Coronary artery (tissue), 2 donors: ENCODE data around the gene OR51B2.
"Not testable (repeated sequence)": the region's sequence is repeated elsewhere in the genome, so short reads cannot be mapped to it uniquely, and the experiment has no call there.

Experiments used
- DNase-seq: peaks from one replicate; pipeline ENCODE4 v3.0.0-alpha.2; 2017; ENCODE audit warnings: low spot score
- H3K27ac ChIP-seq, 2 donors: fragments of 200-600 bp; sonication (generic); one replicate each; pipeline ENCODE4 v1.5.1; 2016 to 2019
- H3K4me3 ChIP-seq: fragments of 200-600 bp; sonication (generic); 2 replicates; pipeline ENCODE4 v1.5.1; 2016; ENCODE audit warnings: mild to moderate bottlenecking, moderate library complexity
- CTCF ChIP-seq: fragments of 200-600 bp; sonication (generic); IDR thresholded peaks from one replicate; pipeline ENCODE4 v1.5.1; 2019; ENCODE audit warnings: antibody characterized with exemption

Gene OR51B2

GRCh38 chr11:5307256-5308019 is 16.7 kb downstream of the OR51B2 start:
- H3K27ac ChIP-seq: no peak overlapping the region
- H3K4me3 ChIP-seq: no peak overlapping the region
- no peak for DNase-seq
- no peak for TF ChIP-seq CTCF

GRCh38 chr11:5304046-5304445 is 20.1 kb downstream of the OR51B2 start:
- H3K4me3 ChIP-seq: no peak overlapping the region
- TF ChIP-seq CTCF: no peak
- DNase-seq: no peak
- no peak overlapping the region for H3K27ac ChIP-seq

- TF ChIP-seq CTCF: no peak
- Histone ChIP-seq H3K4me3 (no peak overlapping the region), H3K27ac (no peak overlapping the region)
- no peak for DNase-seq
Measured at GRCh38 chr11:5303626-5304025, 20.5 kb downstream of the OR51B2 start.

- TF ChIP-seq CTCF: no peak
- no peak for DNase-seq
- Histone ChIP-seq H3K27ac (no peak within 1 kb of the TSS), H3K4me3 (no peak within 1 kb of the TSS)
Measured at GRCh38 chr11:5301846-5302245, 22.3 kb downstream of the OR51B2 start, which contains the start of gene OR51B4. Gene OR51B4 (minus strand): TSS chr11:5301946. CDS start chr11:5301946, 0 bp downstream.

- Histone ChIP-seq H3K4me3 (no peak overlapping the region), H3K27ac (no peak overlapping the region)
- DNase-seq: no peak
- TF ChIP-seq CTCF: no peak
Measured at GRCh38 chr11:5300251-5300650, 23.8 kb downstream of the OR51B2 start.

- H3K4me3 ChIP-seq: no peak overlapping the region
- no peak overlapping the region for H3K27ac ChIP-seq
- no peak for DNase-seq
- no peak for TF ChIP-seq CTCF
Measured at GRCh38 chr11:5298451-5298850, 25.6 kb downstream of the OR51B2 start.

- H3K4me3 ChIP-seq: no peak overlapping the region
- TF ChIP-seq CTCF: no peak
- H3K27ac ChIP-seq: no peak overlapping the region
- DNase-seq: no peak
Measured at GRCh38 chr11:5297721-5298323, 26.3 kb downstream of the OR51B2 start.

GRCh38 chr11:5294342-5294995 is 29.6 kb downstream of the OR51B2 start:
- H3K4me3 ChIP-seq, DNase-seq, H3K27ac ChIP-seq: not testable (repeated sequence)
